H1 (cell line): ENCODE data around the gene ARF3. TPM values are rescaled to one million over a fixed set of nuclear protein-coding genes. Genes with fewer than 3 reads are reported as not detected.

Experiments
- CTCF ChIA-PET: fragments of 300-600 bp; sonication (Branson Sonifier 250); formaldehyde crosslinking; loops from one replicate; lab custom pipeline; 2021; ENCODE audit not compliant: partially characterized antibody; lab: Charles Lee
- POLR2A ChIA-PET: fragments of 300-600 bp; sonication (Branson Sonifier 250); formaldehyde crosslinking; loops from one replicate; lab custom pipeline; 2021; ENCODE audit warnings: inconsistent platforms; ENCODE audit not compliant: partially characterized antibody; lab: Charles Lee
- DNase-seq, 2 experiments: peaks; one replicate each; pipeline versions ENCODE4 v3.0.0 to v3.0.0-alpha.2; 2010 to 2022; ENCODE audit warnings: low spot score in 2 of 2, low read depth in 1 of 2, mixed read lengths in 1 of 2
- FAIRE-seq: peaks from 2 replicates; lab custom pipeline; 2011; peaks lifted over from hg19 to GRCh38; lab: Jason Lieb, UNC
- H2AFZ ChIP-seq: 2 replicates; pipeline ENCODE4 v1.8.1; 2012; ENCODE audit warnings: low read length, inconsistent platforms
- H2AK5ac ChIP-seq: 2 replicates; pipeline ENCODE4 v1.6.1; 2013; ENCODE audit warnings: low read depth, low read length
- H2BK120ac ChIP-seq: replicated peaks from 2 replicates; pipeline ENCODE3; 2013; ENCODE audit warnings: low read depth, low read length, inconsistent platforms
- H2BK12ac ChIP-seq: 2 replicates; pipeline ENCODE4 v1.6.1; 2013; ENCODE audit warnings: low read depth, low read length
- H2BK15ac ChIP-seq: 2 replicates; pipeline ENCODE4 v1.6.1; 2013; ENCODE audit warnings: low read length
- H2BK20ac ChIP-seq: 2 replicates; pipeline ENCODE4 v1.6.1; 2013; ENCODE audit warnings: low read length
- H2BK5ac ChIP-seq: 2 replicates; pipeline ENCODE4 v1.6.1; 2013; ENCODE audit warnings: low read depth, low read length
- H3K14ac ChIP-seq: 2 replicates; pipeline ENCODE4 v1.6.1; 2013; ENCODE audit warnings: inconsistent platforms; ENCODE audit not compliant: insufficient read length
- H3K18ac ChIP-seq: 2 replicates; pipeline ENCODE4 v1.6.1; 2013; ENCODE audit warnings: low read length; ENCODE audit errors: extremely low read depth
- H3K23ac ChIP-seq: 2 replicates; pipeline ENCODE4 v1.6.1; 2013; ENCODE audit warnings: inconsistent platforms; ENCODE audit not compliant: insufficient read length
- H3K23me2 ChIP-seq: 2 replicates; pipeline ENCODE4 v1.6.1; 2013; ENCODE audit warnings: low read depth, low read length
- H3K27ac ChIP-seq: 2 replicates; pipeline ENCODE4 v1.6.1; 2011; ENCODE audit warnings: low read depth, low read length, inconsistent platforms
- H3K27me3 ChIP-seq, 4 experiments: replicated peaks in 1 of 4; 1 replicate in 1 of 4; 2 replicates in 3 of 4; pipeline versions ENCODE4 v1.6.1 to v1.8.1; 2011 to 2013; ENCODE audit warnings: low read length in 3 of 4, mild to moderate bottlenecking in 3 of 4, inconsistent platforms in 2 of 4, mixed read lengths in 2 of 4, moderate library complexity in 1 of 4; ENCODE audit not compliant: control insufficient read depth in 3 of 4, insufficient read depth in 3 of 4; ENCODE audit errors: extremely low read depth in 1 of 4
- H3K36me3 ChIP-seq, 4 experiments: 2 replicates each; pipeline versions ENCODE4 v1.6.1 to v1.8.1; 2011 to 2013; ENCODE audit warnings: mild to moderate bottlenecking in 4 of 4, low read length in 3 of 4, moderate library complexity in 2 of 4, control low read depth in 1 of 4, inconsistent platforms in 1 of 4; ENCODE audit not compliant: insufficient read depth in 4 of 4, control insufficient read depth in 2 of 4
- H3K4ac ChIP-seq: replicated peaks from 2 replicates; pipeline ENCODE3; 2013; ENCODE audit warnings: low read length, low read depth, mixed read lengths, inconsistent platforms; ENCODE audit not compliant: insufficient read length
- H3K4me1 ChIP-seq, 4 experiments: replicated peaks in 1 of 4; 1 replicate in 1 of 4; 2 replicates in 3 of 4; pipeline versions ENCODE4 v1.6.1 to v1.8.1; 2011 to 2013; ENCODE audit warnings: low read length in 3 of 4, inconsistent platforms in 2 of 4, mixed read lengths in 1 of 4; ENCODE audit not compliant: insufficient read depth in 4 of 4, control insufficient read depth in 3 of 4
- H3K4me2 ChIP-seq, 2 experiments: 2 replicates each; pipeline versions ENCODE4 v1.6.1 to v1.8.1; 2011 to 2013; ENCODE audit warnings: low read depth in 2 of 2, low read length in 2 of 2, control low read depth in 1 of 2, inconsistent platforms in 1 of 2, mild to moderate bottlenecking in 1 of 2; ENCODE audit not compliant: insufficient read depth in 1 of 2
- H3K4me3 ChIP-seq, 4 experiments: fragments of 200-600, 300-600 bp in 1 of 4; sonication (generic), shearing (Covaris generic), sonication (Bioruptor Twin) in 1 of 4; 2 replicates each; pipeline versions ENCODE4 v1.5.1 to v1.8.1; 2011 to 2016; ENCODE audit warnings: low read length in 4 of 4, low read depth in 3 of 4, control low read depth in 2 of 4, inconsistent platforms in 2 of 4, mild to moderate bottlenecking in 2 of 4, mixed read lengths in 1 of 4, moderate library complexity in 1 of 4; ENCODE audit not compliant: insufficient read depth in 2 of 4; ENCODE audit errors: extremely low read depth in 1 of 4
- H3K56ac ChIP-seq: replicated peaks from 2 replicates; pipeline ENCODE3; 2013; ENCODE audit warnings: low read depth, mild to moderate bottlenecking, mixed read lengths, low read length, inconsistent platforms; ENCODE audit not compliant: insufficient read length
- H3K79me1 ChIP-seq: 2 replicates; pipeline ENCODE4 v1.6.1; 2013; ENCODE audit warnings: low read depth, low read length, control low read depth
- H3K79me2 ChIP-seq, 2 experiments: 2 replicates each; pipeline versions ENCODE4 v1.6.1 to v1.8.1; 2012 to 2013; ENCODE audit warnings: low read length in 2 of 2, mild to moderate bottlenecking in 2 of 2, inconsistent platforms in 1 of 2; ENCODE audit not compliant: insufficient read depth in 2 of 2, control insufficient read depth in 1 of 2
- H3K9ac ChIP-seq, 4 experiments: replicated peaks in 1 of 4; 1 replicate in 1 of 4; 2 replicates in 3 of 4; pipeline versions ENCODE4 v1.6.1 to v1.8.1; 2011 to 2013; ENCODE audit warnings: low read depth in 3 of 4, low read length in 3 of 4, control low read depth in 2 of 4, mild to moderate bottlenecking in 2 of 4, moderate library complexity in 2 of 4, inconsistent platforms in 1 of 4; ENCODE audit errors: extremely low read depth in 1 of 4
- H3K9me3 ChIP-seq, 2 experiments: 2 replicates each; pipeline versions ENCODE4 v1.6.1 to v1.8.1; 2012 to 2013; ENCODE audit warnings: mild to moderate bottlenecking in 2 of 2, moderate library complexity in 2 of 2, control low read depth in 1 of 2, inconsistent platforms in 1 of 2, low read depth in 1 of 2, low read length in 1 of 2, mixed read lengths in 1 of 2; ENCODE audit not compliant: insufficient read depth in 2 of 2
- H4K20me1 ChIP-seq, 2 experiments: replicated peaks in 1 of 2; 2 replicates each; pipeline versions ENCODE3 to v1.8.1; 2011 to 2013; ENCODE audit warnings: inconsistent platforms in 2 of 2, low read length in 2 of 2, mild to moderate bottlenecking in 1 of 2; ENCODE audit not compliant: insufficient read depth in 2 of 2, control insufficient read depth in 1 of 2
- H4K5ac ChIP-seq: 2 replicates; pipeline ENCODE4 v1.6.1; 2013; ENCODE audit warnings: low read length, low read depth, mixed read lengths, inconsistent platforms; ENCODE audit not compliant: insufficient read length
- H4K8ac ChIP-seq: 2 replicates; pipeline ENCODE4 v1.8.0; 2013; ENCODE audit warnings: mild to moderate bottlenecking, moderate library complexity, low read length, inconsistent platforms; ENCODE audit not compliant: insufficient read depth; ENCODE audit errors: extremely low read depth
- H4K91ac ChIP-seq: replicated peaks from 2 replicates; pipeline ENCODE3; 2013; ENCODE audit warnings: low read length, mixed read lengths, inconsistent platforms; ENCODE audit not compliant: insufficient read length
- CBX8 ChIP-seq: fragments of 300-800, 300-1000 bp; sonication (generic); IDR thresholded peaks from 2 replicates; pipeline ENCODE4 v1.7.1; 2016; ENCODE audit warnings: low read depth, low read length, borderline replicate concordance
- JUN ChIP-seq: IDR thresholded peaks from 2 replicates; pipeline ENCODE4 v1.6.1; 2011; ENCODE audit warnings: low read depth, mild to moderate bottlenecking, improper control_type of control experiment, low read length
- RAD21 ChIP-seq, 2 experiments: IDR thresholded peaks in 1 of 2; conservative IDR thresholded peaks in 1 of 2; 2 replicates each; pipeline ENCODE4 v1.6.1; 2011; ENCODE audit warnings: low read depth in 2 of 2, low read length in 2 of 2, improper control_type of control experiment in 1 of 2, inconsistent platforms in 1 of 2, mild to moderate bottlenecking in 1 of 2, moderate library complexity in 1 of 2
- SAP30 ChIP-seq: fragments of 300-600 bp; sonication (generic); IDR thresholded peaks from 2 replicates; pipeline ENCODE4 v1.7.1; 2012; ENCODE audit warnings: low read length, moderate library complexity, mild to moderate bottlenecking, inconsistent platforms; ENCODE audit not compliant: insufficient read depth, insufficient replicate concordance
- SIRT6 ChIP-seq: IDR thresholded peaks from one replicate; pipeline ENCODE4 v1.7.1; 2012; ENCODE audit warnings: low read length, inconsistent platforms
- SRF ChIP-seq: IDR thresholded peaks from 2 replicates; pipeline ENCODE4 v1.6.1; 2011; ENCODE audit warnings: mild to moderate bottlenecking, low read depth, low read length, moderate library complexity
- TCF12 ChIP-seq: IDR thresholded peaks from 2 replicates; pipeline ENCODE4 v1.6.1; 2011; ENCODE audit warnings: low read depth, mild to moderate bottlenecking, low read length
- polyA plus RNA-seq, 7 experiments: library from polyadenylated mRNA; depleted of rRNA in 3 of 7; stranded (reverse) in 5 of 7; unstranded in 2 of 7; fragments of >200 nt in 5 of 7; fragments of 200-250 nt in 2 of 7; gene quantifications; 1 replicate in 5 of 7; 2 replicates in 1 of 7; 4 replicates in 1 of 7; pipeline versions ENCODE4 v1.2.1 to v1.2.3, GENCODE V29; 2011 to 2013; ENCODE audit warnings: missing spikeins in 2 of 7, mixed read lengths in 2 of 7
- total RNA-seq: library from RNA; stranded (reverse); fragmentation: NEBNext Ultra II Directional; extraction: Animal tissue kit (Norgen Biotek cat#: 25700); gene quantifications from 2 replicates; pipeline ENCODE4 v1.2.1, GENCODE V29; 2021

ARF3 gene
- total and polyA plus RNA-seq, 2 of the 8 experiments (the other 6 are each of a cell fraction or from before 2014, with no cell fraction given) = 231 to 250 TPM

- H3K9ac ChIP-seq = no peak overlapping the region
- TF ChIP-seq JUN (no peak), SAP30 (no peak), RAD21 (IDR thresholded peaks at IDR 0.05 in 1 of 2, conservative IDR thresholded peaks at IDR 0.05 in 1 of 2; ENCODE audit: low read depth in 2 of 2, low read length in 2 of 2) (no peak), TCF12 (no peak), CBX8 (no peak), SIRT6 (no peak), SRF (no peak)
- H4K5ac ChIP-seq = no peak overlapping the region
- no peaks in the 10 kb centered on the region for H3K79me1 ChIP-seq
- H3K4me3 ChIP-seq = no peak overlapping the region
- no peak overlapping the region for H3K18ac ChIP-seq
- no peaks in the 10 kb centered on the region for H3K9me3 ChIP-seq
- H2AK5ac ChIP-seq = no peak overlapping the region
- H4K20me1 ChIP-seq = peaks cover 0 to 4% of the 10 kb centered on the region in 2 experiments
- no peak overlapping the region for H3K4me2 ChIP-seq
- H4K91ac ChIP-seq = no peak overlapping the region
- H3K27me3 ChIP-seq = peaks cover 19 to 55% (median 44%) of the 10 kb centered on the region in 4 experiments
- no peak overlapping the region for H2BK120ac ChIP-seq
- no peak overlapping the region for H3K56ac ChIP-seq
- POLR2A ChIA-PET = interaction anchor here (1.0 to 1.4 kb wide), 4 partner anchors 22 to 125 kb away, joined by 3 to 4 read pairs (median 3); partner anchors contain the start of genes ARF3 and RND1
- H3K4ac ChIP-seq = no peak overlapping the region
- H3K27ac ChIP-seq = no peak overlapping the region
- no peak overlapping the region for H2BK5ac ChIP-seq
- H4K8ac ChIP-seq = no peak overlapping the region
- no peak overlapping the region for H3K14ac ChIP-seq
- H3K79me2 ChIP-seq = no peaks in the 10 kb centered on the region
- H3K36me3 ChIP-seq = no peaks in the 10 kb centered on the region
- no peak for DNase-seq
- H3K4me1 ChIP-seq = peaks cover 2 to 6% (median 4%) of the 10 kb centered on the region in 4 experiments; a peak in 5 of 7 replicates
- H2AFZ ChIP-seq = no peak overlapping the region
- no peak overlapping the region for H2BK12ac ChIP-seq
- H2BK20ac ChIP-seq = no peak overlapping the region
- H3K23me2 ChIP-seq = no peaks in the 10 kb centered on the region; the same call in 1 of the 2 replicates
- FAIRE-seq = no peak
- no peak overlapping the region for H3K23ac ChIP-seq
- CTCF ChIA-PET = interaction anchor here (0.6 to 40.8 kb wide), 6 partner anchors 1 to 357 kb away, joined by 4 to 1336 read pairs (median 110); partner anchors contain the start of genes ARF3, DDN, PRKAG1 and WNT1
- H2BK15ac ChIP-seq = no peak overlapping the region
These were observed 33.3 kb upstream of the ARF3 start for GRCh38 chr12:48990552-48990951.
